HG03025 (cell line): Measurements from ENCODE around the gene ADAMTSL5.

Source experiments
- ATAC-seq: cut with Tn5 transposase; IDR thresholded peaks from one replicate; pipeline ENCODE4 v1.9.1; 2021; ENCODE audit warnings: mild to moderate bottlenecking, moderate library complexity; ENCODE audit not compliant: unreplicated experiment, low FRiP score

Gene ADAMTSL5

GRCh38 chr19:1469255-1470054 lies 43.4 kb downstream of the ADAMTSL5 start:
- ATAC-seq = no peak

GRCh38 chr19:1468821-1469254 lies 44.0 kb downstream of the ADAMTSL5 start:
- ATAC-seq = no peak

- no peak for ATAC-seq
These were observed 44.5 kb downstream of the ADAMTSL5 start for GRCh38 chr19:1468274-1468820.

- ATAC-seq = no peak
These were observed 45.1 kb downstream of the ADAMTSL5 start for GRCh38 chr19:1467490-1468273.

- ATAC-seq = no peak
These were observed 45.7 kb downstream of the ADAMTSL5 start for GRCh38 chr19:1467215-1467489.

- no peak for ATAC-seq
These were observed 46.2 kb downstream of the ADAMTSL5 start for GRCh38 chr19:1466461-1467214.

GRCh38 chr19:1466018-1466460 lies 46.8 kb downstream of the ADAMTSL5 start:
- no peak for ATAC-seq

GRCh38 chr19:1465191-1466016 lies 47.4 kb downstream of the ADAMTSL5 start:
- no peak for ATAC-seq

GRCh38 chr19:1461862-1462261 lies 51.0 kb downstream of the ADAMTSL5 start:
- no peak for ATAC-seq

- no peak for ATAC-seq
These were observed 52.5 kb downstream of the ADAMTSL5 start for GRCh38 chr19:1460033-1460995.

- ATAC-seq = no peak
These were observed 53.3 kb downstream of the ADAMTSL5 start for GRCh38 chr19:1459479-1459878.

GRCh38 chr19:1457892-1458291 lies 54.9 kb downstream of the ADAMTSL5 start:
- no peak for ATAC-seq

- no peak for ATAC-seq
These were observed 55.6 kb downstream of the ADAMTSL5 start for GRCh38 chr19:1457031-1457739.

GRCh38 chr19:1456121-1456900 lies 56.5 kb downstream of the ADAMTSL5 start:
- ATAC-seq = no peak

- ATAC-seq = no peak
These were observed 57.3 kb downstream of the ADAMTSL5 start for GRCh38 chr19:1455336-1456120.
